ENCODE results near the gene INAFM2. TPM values are rescaled to one million over a fixed set of nuclear protein-coding genes. Genes with fewer than 3 reads are reported as not detected.

Gene INAFM2
- total RNA-seq, 1 experiment from 2014 or later: 25.4 TPM

- Histone ChIP-seq H2BK12ac (ENCODE audit: insufficient read length, low read depth, low read length) (no peak overlapping the region), H4K8ac (replicated peaks; ENCODE audit: insufficient read length, low read depth, low read length) (no peak overlapping the region), H4K20me1 (ENCODE audit: control insufficient read depth, insufficient read depth, insufficient read length) (no peaks in the 10 kb centered on the region), H3K4me2 (ENCODE audit: insufficient read depth, insufficient read length, low read length) (no peak overlapping the region), H3K18ac (ENCODE audit: insufficient read length, low read depth, low read length) (no peak overlapping the region), H2BK15ac (ENCODE audit: low read depth, low read length) (no peak overlapping the region), H2AK5ac (ENCODE audit: insufficient read length, low read length) (no peak overlapping the region), H3K27me3 (ENCODE audit: insufficient read depth, low read length) (no peaks in the 10 kb centered on the region), H3K23ac (ENCODE audit: insufficient read length, low read depth, low read length) (no peak overlapping the region), H2BK20ac (ENCODE audit: low read depth, low read length, poor library complexity, severe bottlenecking) (no peak overlapping the region), H3K14ac (ENCODE audit: insufficient read depth, low read length) (no peak overlapping the region), H3K4me1 (ENCODE audit: insufficient read depth, low read length) (peaks cover 25% of the 10 kb centered on the region; the same call in 1 of the 2 replicates), H3K27ac (ENCODE audit: insufficient read length, low read depth, low read length) (no peak overlapping the region), H3K4ac (ENCODE audit: low read depth, low read length) (no peak overlapping the region), H4K91ac (ENCODE audit: insufficient read length, low read depth, low read length) (no peak overlapping the region), H3K79me1 (ENCODE audit: insufficient read depth, low read depth, low read length, poor library complexity, severe bottlenecking) (no peaks in the 10 kb centered on the region), H3K79me2 (ENCODE audit: insufficient read depth, low read length) (no peaks in the 10 kb centered on the region), H2BK120ac (ENCODE audit: low read depth, low read length, poor library complexity, severe bottlenecking) (no peak overlapping the region), H2BK5ac (ENCODE audit: insufficient read length, low read length) (no peak overlapping the region), H3T11ph (ENCODE audit: low read length) (no peak overlapping the region), H2AFZ (ENCODE audit: low read length) (no peak overlapping the region), H3K23me2 (ENCODE audit: insufficient read length, low read depth, low read length, poor library complexity, severe bottlenecking) (peaks cover 5% of the 10 kb centered on the region), H3K56ac (ENCODE audit: insufficient read length, low read depth, low read length) (no peak overlapping the region), H4K5ac (ENCODE audit: insufficient read length, low read depth, low read length) (no peak overlapping the region), H3K9me3 (ENCODE audit: control insufficient read depth, low read depth, low read length) (no peaks in the 10 kb centered on the region), H3K9ac (ENCODE audit: extremely low read depth, insufficient read length, low read length) (no peak overlapping the region)
- no peak for TF ChIP-seq CTCF (conservative IDR thresholded peaks at IDR 0.05)
- Mint-ChIP-seq H3K27me3 (ENCODE audit: low read depth) (peaks cover 16% of the 10 kb centered on the region), H3K4me1 (peaks cover 54% of the 10 kb centered on the region in 2 experiments), H3K27ac (peak overlapping the region in 2 of 3 experiments; percentile 2 to 46; a peak in 2 of 7 replicates), H3K9me3 (peaks cover 0 to 6% of the 10 kb centered on the region in 2 experiments; a peak in 1 of 5 replicates), H3K4me3 (peak overlapping the region; percentile 0 to 55; a peak in 4 of 5 replicates), H3K36me3 (ENCODE audit: insufficient read depth in 1 of 3, low read depth in 3 of 3) (peaks cover 4 to 28% (median 13%) of the 10 kb centered on the region in 3 experiments; a peak in 6 of 7 replicates)
- no peak for DNase-seq
- whole genome bisulfite sequencing (ENCODE audit: extremely low coverage, insufficient read length, low lambda C conversion rate): no CpG with 5 or more reads among the region's 3 CpGs
These were observed 4.7 kb downstream of the INAFM2 start for GRCh38 chr15:40328176-40328575.
